GM18909 (cell line): Measurements from ENCODE around the gene ABHD12.
A peak's percentile ranks its signal among the peaks of the same experiment; 100 is the strongest.
"Not testable (repeated sequence)": the region's sequence is repeated elsewhere in the genome, so short reads cannot be mapped to it uniquely, and the experiment has no call there.

Experiments
- ATAC-seq: cut with Tn5 transposase; IDR thresholded peaks from one replicate; pipeline ENCODE4 v1.9.1; 2021; ENCODE audit warnings: mild to moderate bottlenecking; ENCODE audit not compliant: unreplicated experiment, poor library complexity

ABHD12 gene

GRCh38 chr20:25390538-25391528 lies at the start of gene ABHD12:
TSS of gene ABHD12 (minus strand) at chr20:25390835. CDS start at chr20:25390703, 132 bp downstream.
- peak; percentile 90 for ATAC-seq

- ATAC-seq, result peak; percentile 72
Observed at GRCh38 chr20:25439328-25439727, 48.7 kb upstream of the ABHD12 start.

- no peak for ATAC-seq
Observed at GRCh38 chr20:25437153-25437581, 46.5 kb upstream of the ABHD12 start.

- ATAC-seq, result no peak
Observed at GRCh38 chr20:25424536-25424935, 33.9 kb upstream of the ABHD12 start.

GRCh38 chr20:25422032-25422431 lies 31.4 kb upstream of the ABHD12 start:
- ATAC-seq, result no peak

- ATAC-seq, result no peak
Observed at GRCh38 chr20:25421102-25421501, 30.5 kb upstream of the ABHD12 start.

- ATAC-seq, result no peak
Observed at GRCh38 chr20:25418776-25419175, 28.1 kb upstream of the ABHD12 start.

GRCh38 chr20:25408890-25409289 lies 18.3 kb upstream of the ABHD12 start:
- ATAC-seq, result no peak

GRCh38 chr20:25408170-25408547 lies 17.5 kb upstream of the ABHD12 start:
- ATAC-seq, result no peak

GRCh38 chr20:25407311-25408169 lies 16.9 kb upstream of the ABHD12 start, which contains the start of gene GINS1:
TSS of gene GINS1 (plus strand) at chr20:25407673. CDS start at chr20:25407821, 148 bp downstream.
- peak; percentile 91 for ATAC-seq

GRCh38 chr20:25402583-25402982 lies 11.9 kb upstream of the ABHD12 start:
- ATAC-seq, result no peak

GRCh38 chr20:25400291-25400732 lies 9.7 kb upstream of the ABHD12 start:
- ATAC-seq, result not testable (repeated sequence)

GRCh38 chr20:25399037-25399430 lies 8.4 kb upstream of the ABHD12 start:
- peak; percentile 56 for ATAC-seq

GRCh38 chr20:25398376-25399036 lies 7.9 kb upstream of the ABHD12 start:
- no peak for ATAC-seq

GRCh38 chr20:25397821-25398220 lies 7.2 kb upstream of the ABHD12 start:
- no peak for ATAC-seq

GRCh38 chr20:25397096-25397495 lies 6.5 kb upstream of the ABHD12 start:
- ATAC-seq, result no peak

- no peak for ATAC-seq
Observed at GRCh38 chr20:25394996-25395395, 4.4 kb upstream of the ABHD12 start.

- no peak for ATAC-seq
Observed at GRCh38 chr20:25394276-25394675, 3.6 kb upstream of the ABHD12 start.

- peak; percentile 35 for ATAC-seq
Observed at GRCh38 chr20:25389858-25390537, 637 bp downstream of the ABHD12 start.
